Cardiac fibroblast (primary cell): Measurements from ENCODE around the gene ZNF460.

Experiments
- DNase-seq, 2 donors: peaks; one replicate each; pipeline versions ENCODE4 v3.0.0 to v3.0.0-alpha.2; 2010; ENCODE audit warnings: low read depth in 2 of 2
- H3K4me3 ChIP-seq, 2 donors: replicated peaks in 1 of 2; 1 replicate in 1 of 2; 2 replicates in 1 of 2; pipeline ENCODE4 v1.5.1; 2011; ENCODE audit warnings: low read depth in 2 of 2, low read length in 2 of 2, mild to moderate bottlenecking in 2 of 2, moderate library complexity in 1 of 2
- TF ChIP-seq, protein P1 (sequence below): IDR thresholded peaks from one replicate; pipeline ENCODE4 v1.5.1; 2011; ENCODE audit warnings: low read depth, mild to moderate bottlenecking, low read length, inconsistent platforms

ZNF460 gene

DNA sequence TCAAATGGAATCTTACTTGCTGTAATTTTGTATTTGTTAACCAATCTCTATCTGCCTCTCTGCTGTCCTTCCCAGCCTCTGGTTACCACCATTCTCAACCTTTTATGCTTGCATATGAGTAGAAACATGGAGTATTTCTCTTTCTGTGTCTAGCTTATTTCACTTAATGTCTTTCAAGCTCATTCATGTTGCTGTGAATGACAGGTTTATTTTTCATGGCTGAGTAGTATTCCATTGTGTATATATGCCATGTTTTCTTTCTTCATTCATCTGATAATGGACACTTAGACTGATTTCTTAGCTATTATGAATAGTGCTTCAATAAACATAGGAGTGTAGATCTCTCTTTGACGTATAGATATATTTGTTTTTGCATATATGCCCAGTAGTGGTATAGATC lies 13.4 kb downstream of the ZNF460 start:
- TF ChIP-seq, protein P1, sequence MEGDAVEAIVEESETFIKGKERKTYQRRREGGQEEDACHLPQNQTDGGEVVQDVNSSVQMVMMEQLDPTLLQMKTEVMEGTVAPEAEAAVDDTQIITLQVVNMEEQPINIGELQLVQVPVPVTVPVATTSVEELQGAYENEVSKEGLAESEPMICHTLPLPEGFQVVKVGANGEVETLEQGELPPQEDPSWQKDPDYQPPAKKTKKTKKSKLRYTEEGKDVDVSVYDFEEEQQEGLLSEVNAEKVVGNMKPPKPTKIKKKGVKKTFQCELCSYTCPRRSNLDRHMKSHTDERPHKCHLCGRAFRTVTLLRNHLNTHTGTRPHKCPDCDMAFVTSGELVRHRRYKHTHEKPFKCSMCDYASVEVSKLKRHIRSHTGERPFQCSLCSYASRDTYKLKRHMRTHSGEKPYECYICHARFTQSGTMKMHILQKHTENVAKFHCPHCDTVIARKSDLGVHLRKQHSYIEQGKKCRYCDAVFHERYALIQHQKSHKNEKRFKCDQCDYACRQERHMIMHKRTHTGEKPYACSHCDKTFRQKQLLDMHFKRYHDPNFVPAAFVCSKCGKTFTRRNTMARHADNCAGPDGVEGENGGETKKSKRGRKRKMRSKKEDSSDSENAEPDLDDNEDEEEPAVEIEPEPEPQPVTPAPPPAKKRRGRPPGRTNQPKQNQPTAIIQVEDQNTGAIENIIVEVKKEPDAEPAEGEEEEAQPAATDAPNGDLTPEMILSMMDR = no peak
- no peak overlapping the region for H3K4me3 ChIP-seq
- no peak for DNase-seq

DNA sequence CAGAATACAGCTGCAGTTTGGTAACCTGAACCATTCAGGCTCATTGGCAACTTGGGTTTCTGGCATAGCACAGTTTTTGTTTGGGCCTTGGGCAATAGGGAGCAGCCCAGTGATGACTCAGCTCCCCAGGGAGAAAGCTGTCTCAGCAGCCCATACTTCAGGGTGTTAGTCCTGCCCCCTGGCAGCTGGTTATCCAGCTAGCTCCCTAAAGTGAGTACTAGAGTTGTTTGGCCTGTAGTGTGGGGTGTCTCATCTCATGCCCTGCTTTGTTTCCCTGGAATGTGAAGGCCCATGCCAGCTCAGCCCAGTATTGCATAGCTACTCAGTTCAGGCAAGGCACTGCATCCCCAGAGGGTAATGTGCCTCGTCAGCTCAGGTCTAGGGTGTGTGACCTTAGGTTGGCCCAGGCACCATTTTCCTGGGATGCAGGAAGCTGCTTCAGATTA lies 21.8 kb downstream of the ZNF460 start:
- H3K4me3 ChIP-seq = no peak overlapping the region
- TF ChIP-seq, protein P1 = no peak
- peak; percentile 98 to 99 for DNase-seq

DNA sequence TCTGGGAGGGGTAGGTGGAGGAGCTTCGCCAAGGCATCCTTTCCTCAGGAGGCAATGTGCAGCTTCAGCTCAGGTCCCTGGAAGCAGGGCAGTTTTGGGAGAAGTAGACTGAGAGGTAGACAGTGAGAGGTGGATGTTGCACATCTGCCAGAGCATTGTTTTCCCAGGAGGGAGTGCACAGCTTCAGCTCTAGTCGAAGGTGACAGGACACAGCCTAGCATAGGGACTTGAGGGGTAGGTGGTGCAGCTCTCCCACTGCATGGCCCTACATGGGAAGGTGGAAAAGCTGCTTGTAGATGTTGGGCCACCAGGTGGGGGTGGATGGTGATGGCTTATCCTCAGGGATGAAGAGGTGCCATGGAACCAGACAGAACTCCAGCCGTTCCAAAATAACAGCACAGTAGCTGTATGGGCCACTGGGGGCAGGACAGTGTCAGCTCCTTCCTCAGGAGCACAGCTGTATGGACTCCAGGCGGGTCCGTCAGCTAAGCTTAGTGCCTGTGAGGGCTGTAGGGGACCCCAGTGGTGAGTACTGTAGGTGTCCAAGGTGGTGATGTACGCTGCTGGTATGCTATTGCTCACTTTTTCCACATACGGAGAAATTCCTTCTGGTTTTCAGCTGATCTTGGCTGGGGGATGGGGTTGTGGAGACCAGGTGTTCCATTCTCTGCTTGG lies 22.6 kb downstream of the ZNF460 start:
- DNase-seq = peak in 1 of 2 donors; percentile 55
- TF ChIP-seq, protein P1 = peak; percentile 12
- no peak overlapping the region for H3K4me3 ChIP-seq

DNA sequence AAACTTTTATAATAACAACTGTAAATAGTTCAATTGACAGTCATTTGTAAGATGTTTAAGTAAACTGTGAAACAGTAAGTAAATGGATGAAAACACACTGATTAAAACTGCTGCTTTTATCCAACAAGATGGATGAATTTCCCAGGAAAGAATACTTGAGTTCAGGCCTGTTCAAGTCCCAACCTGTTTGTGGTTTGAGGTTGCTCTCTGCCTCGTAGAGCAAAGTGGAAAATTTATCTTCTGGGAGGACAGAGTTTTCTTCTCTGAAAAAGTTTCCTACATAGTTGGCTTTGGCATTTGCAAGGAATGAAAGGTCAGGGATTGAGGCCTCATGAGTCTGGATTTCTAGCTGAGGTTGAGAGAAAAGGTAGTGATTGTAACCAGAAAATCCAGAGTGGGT lies 24.8 kb downstream of the ZNF460 start:
- no peak for DNase-seq
- TF ChIP-seq, protein P1 = no peak
- no peak overlapping the region for H3K4me3 ChIP-seq

DNA sequence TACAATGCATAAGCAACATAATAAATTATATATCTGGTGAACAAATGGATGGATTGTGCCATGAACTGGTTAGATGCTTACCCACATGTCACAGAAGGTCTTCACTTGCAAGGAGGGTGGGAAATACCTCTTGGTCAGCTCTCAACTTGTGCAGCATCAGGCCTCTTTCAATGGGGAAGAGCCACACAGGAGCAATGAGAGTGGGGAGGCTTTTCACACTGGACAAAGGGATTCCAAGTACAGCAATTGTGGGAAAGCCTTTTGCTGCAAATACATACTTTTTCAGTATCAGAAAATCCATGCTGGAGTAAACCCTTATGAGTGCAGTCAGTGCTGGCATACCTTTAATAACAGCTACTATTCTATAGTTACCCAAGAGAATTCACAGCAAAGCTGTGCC lies 28.2 kb downstream of the ZNF460 start:
- TF ChIP-seq, protein P1 = no peak
- no peak for DNase-seq
- H3K4me3 ChIP-seq = no peak overlapping the region

DNA sequence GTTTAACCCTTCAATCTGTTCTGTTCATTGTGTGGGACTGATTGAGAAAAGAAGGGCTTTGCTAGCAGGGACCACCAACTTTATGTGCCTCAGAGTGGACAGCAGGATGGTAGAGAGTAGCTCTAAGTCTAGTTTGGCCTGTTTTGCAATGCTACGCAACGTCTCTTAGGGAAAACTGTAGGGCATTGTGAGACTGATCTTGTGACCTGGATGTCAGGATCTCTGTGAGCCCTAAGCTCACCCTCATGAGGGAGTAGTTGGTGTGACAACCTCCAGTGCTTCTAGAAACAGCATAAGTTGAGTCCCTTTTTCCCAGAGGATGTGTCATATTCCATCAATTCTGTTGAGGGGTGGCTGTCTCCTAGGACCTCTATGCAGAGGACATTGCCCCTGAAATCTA lies 30.5 kb downstream of the ZNF460 start:
- H3K4me3 ChIP-seq = no peak overlapping the region
- no peak for DNase-seq
- TF ChIP-seq, protein P1 = no peak

DNA sequence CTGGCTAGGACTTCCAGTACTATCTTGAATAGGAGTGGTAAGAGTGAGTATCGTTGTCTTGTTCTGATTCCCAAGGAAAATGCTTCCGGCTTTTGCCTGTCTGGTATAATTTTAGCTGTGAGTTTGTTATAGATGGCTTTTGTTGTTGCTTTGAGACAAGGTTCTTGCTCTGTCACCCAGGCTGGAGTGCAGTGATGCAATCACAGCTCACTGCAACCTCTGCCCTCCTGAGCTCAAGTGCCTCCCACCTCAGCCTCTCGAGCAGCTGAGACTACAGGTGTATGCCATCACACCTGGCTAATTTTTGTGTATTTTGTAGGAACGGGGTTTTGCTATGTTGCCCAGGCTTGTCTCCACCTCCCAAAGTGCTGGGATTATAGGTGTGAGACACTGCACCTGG lies 33.9 kb downstream of the ZNF460 start:
- TF ChIP-seq, protein P1 = no peak
- no peak overlapping the region for H3K4me3 ChIP-seq
- DNase-seq = no peak
